IPS-18c (cell line): ENCODE measurements around the gene NSFL1C.

Experiments used
- H3K4me3 ChIP-seq: 2 replicates; pipeline ENCODE4 v1.7.0; 2013; ENCODE audit warnings: low read depth, mild to moderate bottlenecking, low read length, moderate library complexity; ENCODE audit not compliant: insufficient read depth
- H3K9me3 ChIP-seq: one replicate; pipeline ENCODE4 v1.6.1; 2013; ENCODE audit warnings: mild to moderate bottlenecking, low read length, moderate library complexity; ENCODE audit not compliant: control insufficient read depth, insufficient read depth

The NSFL1C gene

DNA sequence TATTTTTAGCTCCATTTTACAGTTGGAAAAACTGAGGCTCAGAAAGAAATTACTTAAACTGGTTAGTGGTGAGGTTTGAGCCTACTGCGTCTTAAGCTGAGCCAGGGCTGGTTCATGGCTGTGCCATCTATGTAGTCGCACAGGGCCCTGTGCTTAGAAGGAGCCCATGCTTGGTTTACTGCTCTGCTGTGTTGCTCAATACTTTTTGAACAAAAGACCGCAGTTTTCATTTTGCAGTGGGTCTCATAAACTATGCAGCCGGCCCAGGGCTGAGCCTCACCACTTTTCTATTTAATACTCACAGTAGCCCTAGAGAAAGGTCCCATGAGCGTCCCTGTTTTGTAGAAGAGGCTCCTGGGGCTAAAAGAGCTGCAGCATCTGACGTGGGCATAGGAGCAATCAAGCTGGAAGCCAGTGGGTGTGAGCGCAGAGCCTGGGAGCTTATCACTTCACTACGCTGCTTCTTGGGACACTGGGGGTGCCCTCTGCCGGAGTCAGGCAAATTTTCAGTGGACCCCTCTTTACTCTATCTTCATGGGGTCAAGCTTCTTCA, 24.1 kb upstream of the NSFL1C start:
- no peaks in the 10 kb centered on the region for H3K9me3 ChIP-seq
- no peak overlapping the region for H3K4me3 ChIP-seq

DNA sequence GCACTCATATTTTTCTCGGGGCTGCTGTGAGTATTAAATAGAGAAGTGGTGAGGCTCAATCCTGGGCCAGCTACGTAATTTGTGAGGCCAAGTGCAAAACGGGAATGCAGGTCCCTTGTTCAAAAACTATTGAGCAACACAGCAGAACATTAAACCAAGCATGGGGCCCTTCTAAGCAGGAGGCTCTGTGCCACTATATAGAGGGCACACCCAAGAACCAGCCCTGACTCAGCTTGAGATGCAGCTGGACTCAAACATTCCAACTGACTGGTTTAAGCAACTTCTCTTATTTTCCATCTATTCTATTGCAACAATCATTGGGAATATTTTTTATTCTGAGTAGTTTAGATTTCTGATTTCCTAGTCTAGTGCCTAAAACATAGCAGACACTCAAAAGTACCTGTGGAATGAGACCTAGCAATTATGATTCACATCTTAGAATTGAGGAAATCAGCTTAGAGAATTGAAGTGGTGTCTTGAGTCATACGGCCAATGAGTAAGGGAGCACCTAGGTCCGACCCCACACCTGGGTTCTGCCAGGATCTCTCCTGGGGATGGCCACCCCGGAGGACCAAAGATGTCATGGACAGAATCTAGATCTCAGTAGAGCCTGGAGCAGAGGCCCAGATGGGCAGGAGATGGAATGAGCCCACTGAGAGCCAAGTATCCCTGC, 23.3 kb upstream of the NSFL1C start:
- no peak overlapping the region for H3K4me3 ChIP-seq
- no peaks in the 10 kb centered on the region for H3K9me3 ChIP-seq

DNA sequence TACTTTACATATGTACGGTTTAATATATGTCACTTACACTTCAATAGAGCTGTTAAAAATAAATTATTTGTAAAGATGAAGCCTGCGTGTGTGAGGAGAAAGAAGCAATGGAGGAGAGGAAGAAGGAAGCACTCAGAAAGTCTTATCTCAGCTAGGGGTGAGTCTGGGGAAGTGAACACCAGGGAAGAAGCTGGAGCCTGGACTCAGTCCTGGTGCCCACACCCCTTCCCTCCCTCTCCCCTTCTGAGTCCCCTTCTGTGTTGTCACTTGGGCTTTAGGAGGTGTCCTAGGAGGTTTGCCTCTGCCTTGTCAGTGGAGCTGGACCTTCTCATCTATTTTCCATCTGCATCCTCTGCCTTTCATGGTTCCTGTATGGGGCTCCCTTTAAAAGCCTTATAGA, 22.7 kb upstream of the NSFL1C start:
- Histone ChIP-seq H3K9me3 (no peaks in the 10 kb centered on the region), H3K4me3 (no peak overlapping the region)

DNA sequence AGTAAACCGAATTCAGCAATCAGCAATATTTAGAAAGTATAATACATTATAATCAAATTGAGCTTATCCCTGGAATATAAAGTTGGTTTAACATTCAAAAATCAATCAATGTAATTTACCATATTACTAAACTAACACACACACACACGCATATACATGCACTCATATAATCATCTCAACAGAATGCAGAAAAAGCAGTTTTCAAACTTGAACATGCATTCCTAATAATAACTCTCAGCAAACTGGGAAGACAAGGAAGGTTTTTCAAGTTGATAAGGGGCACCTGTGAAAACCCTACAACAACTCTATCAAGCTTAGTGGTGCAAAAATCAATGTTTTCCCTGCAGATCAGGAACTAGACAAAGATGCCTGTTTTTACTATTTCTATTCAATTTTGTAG, 19.9 kb upstream of the NSFL1C start:
- H3K9me3 ChIP-seq, result no peaks in the 10 kb centered on the region

DNA sequence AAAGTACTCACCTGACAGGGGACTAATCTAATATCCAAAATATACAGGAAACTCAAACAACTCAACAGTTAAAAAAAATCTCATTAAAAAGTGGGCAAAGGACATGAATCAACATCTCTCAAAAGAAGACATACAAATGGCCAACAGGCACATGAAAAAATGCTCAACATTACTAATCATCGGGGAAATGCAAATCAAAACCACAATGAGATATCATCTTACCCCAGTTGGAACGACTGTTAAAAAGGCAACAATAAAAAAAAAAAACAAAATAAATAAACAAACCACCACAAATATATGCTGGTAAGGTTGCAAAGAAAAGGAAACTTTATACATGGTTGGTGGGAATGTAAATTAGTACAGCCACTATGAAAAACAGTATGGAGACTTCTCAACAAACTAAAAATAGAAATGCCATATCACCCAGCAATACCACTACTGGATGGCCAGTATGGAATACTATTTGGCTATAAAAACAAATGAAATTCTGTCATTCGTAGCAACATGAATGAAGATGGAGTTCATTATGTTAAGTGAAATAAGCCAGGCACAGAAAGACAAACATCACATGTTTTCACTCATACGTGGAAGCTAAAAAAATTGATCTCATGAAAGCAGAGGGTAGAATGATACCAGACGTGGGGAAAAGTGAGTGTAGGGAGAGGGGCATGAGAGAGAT, 17.9 kb upstream of the NSFL1C start:
- Histone ChIP-seq H3K4me3 (no peak overlapping the region), H3K9me3 (no peaks in the 10 kb centered on the region)

More for the DNA sequence above, 19.9 kb upstream of the NSFL1C start:
- no peak overlapping the region for H3K4me3 ChIP-seq

DNA sequence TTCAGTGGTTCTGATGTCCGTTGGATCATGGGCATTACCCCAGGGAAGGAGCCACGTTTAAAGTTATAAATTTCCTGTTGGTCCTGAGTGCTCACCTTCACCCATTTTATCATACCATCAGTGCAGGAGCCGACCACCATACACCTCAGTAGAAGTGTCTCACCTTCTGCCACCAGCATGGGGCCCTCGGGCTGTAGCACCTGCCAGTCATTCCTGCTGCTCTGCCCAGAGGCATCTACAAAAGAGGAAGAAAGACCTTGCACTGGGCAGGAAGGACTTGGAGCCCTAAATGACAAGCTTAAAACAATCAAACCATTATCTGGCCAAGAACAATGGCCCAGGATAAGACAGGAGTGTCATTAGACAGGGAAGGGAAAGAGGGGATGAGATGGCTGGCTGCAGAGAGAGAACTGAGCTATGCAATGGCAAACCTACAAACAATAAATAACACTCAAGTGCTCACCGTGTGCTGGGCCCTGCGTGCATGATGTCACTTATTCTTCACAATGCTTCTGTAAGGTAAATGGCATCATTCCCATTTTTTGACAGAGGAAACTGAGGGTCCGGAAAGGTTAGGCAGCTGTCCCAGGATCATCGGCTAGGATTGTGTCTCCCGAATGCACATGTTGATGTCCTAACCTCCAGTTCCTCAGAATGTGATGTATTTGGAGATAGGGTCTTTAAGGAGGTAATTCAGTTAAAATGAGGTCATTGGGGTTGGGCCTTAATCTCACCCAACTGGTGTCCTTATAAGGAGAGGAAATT, 13.4 kb upstream of the NSFL1C start:
- Histone ChIP-seq H3K9me3 (peaks cover 2% of the 10 kb centered on the region), H3K4me3 (no peak overlapping the region)

DNA sequence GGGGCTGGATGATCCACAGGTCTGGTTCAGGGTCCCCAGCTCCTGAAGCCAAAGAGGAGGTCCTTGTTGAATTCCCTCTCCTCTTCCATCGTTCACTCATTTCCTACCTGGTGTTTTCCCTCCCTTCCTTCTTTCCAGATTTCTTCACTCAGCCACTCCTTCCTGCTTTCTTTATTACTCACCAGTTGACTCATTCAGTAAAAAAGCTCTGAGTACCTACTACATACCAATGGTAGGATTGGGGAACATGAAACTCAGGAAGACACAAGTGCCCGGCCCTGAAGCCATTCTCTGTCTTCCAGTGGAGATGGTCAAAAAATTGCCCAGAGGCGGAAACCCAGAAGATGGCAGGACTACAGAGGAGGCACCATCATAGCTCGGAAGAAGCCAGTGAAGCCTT, 11.9 kb upstream of the NSFL1C start:
- Histone ChIP-seq H3K9me3 (peaks cover 2% of the 10 kb centered on the region), H3K4me3 (no peak overlapping the region)

DNA sequence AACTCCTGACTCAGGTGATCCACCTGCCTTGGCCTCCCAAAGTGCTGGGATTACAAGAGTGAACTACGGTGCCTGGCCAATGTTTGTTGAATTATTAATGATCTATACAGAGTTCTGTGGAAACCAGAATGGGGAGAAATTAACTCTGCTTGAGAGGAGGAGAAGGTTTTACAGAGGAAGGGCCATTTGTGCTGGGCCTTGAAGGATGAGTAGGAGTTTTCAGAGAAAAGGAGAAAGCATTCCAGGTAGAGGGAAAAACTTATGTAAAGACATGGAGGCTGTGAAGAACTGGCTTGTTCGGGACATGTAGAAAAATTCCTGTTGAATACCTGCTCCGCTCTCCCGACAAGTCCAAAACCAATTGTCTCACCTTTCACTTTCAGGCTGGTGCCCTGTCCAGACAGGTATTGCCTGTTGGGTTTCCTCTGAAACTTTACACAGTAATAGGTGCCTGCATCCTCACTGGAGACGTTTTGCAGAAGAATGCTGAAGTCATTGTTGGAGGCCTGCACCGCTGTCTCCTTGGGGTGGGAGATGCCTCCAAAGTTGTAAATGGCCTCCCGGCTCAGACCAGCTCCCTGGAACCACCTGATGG, 11.3 kb upstream of the NSFL1C start:
- H3K4me3 ChIP-seq, result no peak overlapping the region
- H3K9me3 ChIP-seq, result peaks cover 2% of the 10 kb centered on the region

DNA sequence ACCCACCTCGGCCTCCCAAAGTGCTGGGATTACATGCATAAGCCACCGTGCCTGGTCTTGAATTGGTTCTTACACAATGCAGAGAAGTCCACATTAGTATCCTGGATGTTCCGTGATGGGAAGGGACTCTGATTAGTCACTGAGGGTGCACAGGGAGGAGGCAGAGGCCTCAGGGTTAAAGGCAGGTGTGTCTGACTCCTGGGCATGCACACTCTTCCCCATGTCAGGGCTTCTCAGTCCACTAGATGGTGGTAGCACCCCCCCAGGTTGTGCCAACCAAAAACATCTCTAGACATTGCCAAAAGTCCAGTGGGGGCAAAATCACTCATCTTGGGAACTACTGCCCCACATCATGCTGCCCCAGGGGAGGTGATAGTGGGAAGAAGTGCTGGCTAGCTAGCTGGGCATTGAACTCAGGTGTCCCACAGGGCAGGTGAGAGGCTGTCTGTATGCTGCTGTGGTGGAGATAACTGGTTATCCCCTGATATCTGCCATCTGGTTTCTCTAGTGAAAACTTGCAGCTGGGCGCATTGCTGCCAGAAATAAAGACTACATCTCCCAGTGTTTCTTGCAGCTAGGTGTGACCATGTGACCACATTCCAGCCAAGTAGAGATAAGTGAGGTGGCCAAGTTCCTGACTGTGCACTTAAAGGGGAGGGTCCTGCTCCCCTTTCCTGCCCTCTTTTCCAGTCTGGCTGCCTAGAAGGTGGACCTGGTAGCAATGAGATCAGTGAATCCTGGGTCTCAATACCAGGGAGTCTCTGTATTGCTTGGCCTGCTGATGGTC, 8.4 kb upstream of the NSFL1C start:
- peaks cover 2% of the 10 kb centered on the region for H3K9me3 ChIP-seq

DNA sequence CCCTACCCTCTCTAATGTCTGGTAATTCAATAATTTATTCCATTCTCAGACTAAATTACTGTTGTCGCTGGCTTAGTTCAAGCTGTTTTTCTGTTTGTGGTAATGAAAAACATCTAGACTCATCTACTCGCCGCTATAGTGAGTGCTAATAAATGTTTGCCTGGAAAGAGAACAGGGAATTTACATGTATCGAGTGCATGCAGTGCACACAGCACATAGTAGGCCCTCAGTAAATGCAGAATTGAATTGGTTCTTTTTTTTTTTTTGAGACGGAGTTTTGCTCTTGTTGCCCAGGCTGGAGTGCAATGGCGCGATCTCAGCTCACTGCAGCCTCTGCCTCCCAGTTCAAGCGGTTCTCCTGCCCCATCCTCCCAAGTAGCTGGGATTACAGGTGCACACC, 7.7 kb upstream of the NSFL1C start:
- H3K9me3 ChIP-seq, result peaks cover 2% of the 10 kb centered on the region
- no peak overlapping the region for H3K4me3 ChIP-seq

More for the DNA sequence above, 8.4 kb upstream of the NSFL1C start:
- no peak overlapping the region for H3K4me3 ChIP-seq

DNA sequence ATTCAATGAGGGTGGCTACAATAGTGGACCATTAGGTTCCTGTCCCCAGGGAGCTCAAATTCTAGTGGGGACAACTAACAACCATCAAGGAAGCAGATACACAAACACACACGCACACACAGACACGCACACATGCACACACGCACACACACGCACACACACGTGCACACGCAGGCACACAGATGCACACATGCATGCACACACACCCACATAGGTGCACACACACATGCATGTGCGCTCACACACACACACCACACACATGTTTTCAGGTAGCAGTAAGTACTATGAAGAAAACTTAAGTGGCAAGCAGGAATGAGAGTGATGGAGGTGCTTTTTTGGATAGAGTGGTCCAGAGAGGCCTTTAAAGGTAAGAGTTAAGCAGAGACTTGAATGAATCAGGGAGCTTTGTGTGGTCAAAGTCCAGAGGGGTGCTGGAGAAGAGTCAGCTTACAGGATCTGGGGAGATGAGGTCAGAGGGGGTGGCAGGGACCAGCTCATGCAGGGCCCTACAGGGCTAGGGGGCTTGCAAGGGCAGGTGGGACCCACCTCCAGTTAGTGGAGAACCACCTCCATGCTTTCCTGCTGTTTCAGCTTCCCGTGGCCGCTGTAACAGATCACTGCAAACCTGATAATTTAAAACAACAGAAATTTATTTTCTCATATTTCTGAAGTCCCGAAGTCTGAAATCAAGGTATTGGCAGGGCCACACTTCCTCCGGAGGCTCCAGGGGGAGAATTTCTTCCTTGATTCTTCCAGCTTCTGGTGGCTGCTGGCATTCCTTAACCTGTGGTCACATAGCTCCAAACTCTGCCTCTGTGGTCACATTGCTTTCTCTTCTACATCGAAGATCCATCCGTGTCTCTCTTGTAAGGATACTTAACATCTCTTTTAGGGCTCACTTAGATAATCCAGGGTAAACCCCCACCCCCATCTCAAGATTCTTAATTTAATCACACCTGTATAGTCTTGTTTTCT, 6.9 kb upstream of the NSFL1C start:
- H3K9me3 ChIP-seq, result no peaks in the 10 kb centered on the region
- H3K4me3 ChIP-seq, result no peak overlapping the region

DNA sequence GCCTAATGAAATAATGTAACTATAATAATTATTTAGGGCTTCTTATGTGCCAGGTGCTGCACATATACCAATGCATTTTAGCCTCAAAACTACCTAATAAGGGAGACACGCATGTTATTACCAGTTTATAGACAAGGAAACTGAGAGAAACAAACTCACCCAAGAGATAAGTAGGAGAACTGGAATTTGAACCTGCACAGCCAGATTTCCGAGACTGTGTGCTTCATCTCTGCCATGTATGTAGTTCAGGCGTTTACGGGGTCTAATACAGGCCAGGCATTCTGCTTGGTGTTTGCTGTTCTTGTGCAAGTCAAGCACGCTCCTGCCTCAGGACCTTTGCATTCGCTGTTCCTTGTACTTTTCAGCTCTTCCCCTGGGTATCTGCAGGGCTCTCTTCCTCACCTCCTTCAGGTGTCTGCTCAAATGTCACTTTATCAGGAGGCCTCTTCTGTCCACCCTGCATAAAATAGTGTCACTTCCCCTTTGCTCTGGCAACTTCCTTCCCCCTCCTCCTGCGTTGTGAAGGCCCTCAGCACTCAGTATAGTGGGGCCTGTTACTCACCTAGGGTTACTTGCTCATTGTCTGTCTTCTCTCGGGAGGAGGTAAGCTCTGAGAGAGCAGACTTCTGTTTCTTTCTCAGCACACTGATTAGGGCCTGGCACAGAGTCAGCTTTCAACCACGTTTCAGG, 6.1 kb upstream of the NSFL1C start:
- Histone ChIP-seq H3K9me3 (no peaks in the 10 kb centered on the region), H3K4me3 (no peak overlapping the region)

DNA sequence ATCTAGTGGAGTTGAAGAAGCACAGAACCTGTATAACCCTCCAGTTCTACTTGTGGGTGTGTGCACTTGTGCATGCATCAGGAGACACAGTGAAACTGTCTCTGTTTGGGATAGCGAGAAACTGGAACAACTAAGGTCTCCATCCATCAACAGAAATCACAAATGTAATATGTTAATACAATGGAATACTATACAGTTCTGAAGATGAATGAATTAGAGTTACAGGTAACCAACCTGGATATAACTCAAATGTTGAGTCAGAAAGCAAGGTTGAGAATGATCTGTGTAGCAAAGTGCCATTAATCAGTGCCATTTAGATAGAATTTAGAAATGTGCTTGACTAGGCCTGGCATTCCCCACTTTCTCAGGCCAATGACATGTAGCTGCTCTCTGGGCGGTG, 4.6 kb upstream of the NSFL1C start:
- H3K9me3 ChIP-seq, result no peaks in the 10 kb centered on the region
- no peak overlapping the region for H3K4me3 ChIP-seq

DNA sequence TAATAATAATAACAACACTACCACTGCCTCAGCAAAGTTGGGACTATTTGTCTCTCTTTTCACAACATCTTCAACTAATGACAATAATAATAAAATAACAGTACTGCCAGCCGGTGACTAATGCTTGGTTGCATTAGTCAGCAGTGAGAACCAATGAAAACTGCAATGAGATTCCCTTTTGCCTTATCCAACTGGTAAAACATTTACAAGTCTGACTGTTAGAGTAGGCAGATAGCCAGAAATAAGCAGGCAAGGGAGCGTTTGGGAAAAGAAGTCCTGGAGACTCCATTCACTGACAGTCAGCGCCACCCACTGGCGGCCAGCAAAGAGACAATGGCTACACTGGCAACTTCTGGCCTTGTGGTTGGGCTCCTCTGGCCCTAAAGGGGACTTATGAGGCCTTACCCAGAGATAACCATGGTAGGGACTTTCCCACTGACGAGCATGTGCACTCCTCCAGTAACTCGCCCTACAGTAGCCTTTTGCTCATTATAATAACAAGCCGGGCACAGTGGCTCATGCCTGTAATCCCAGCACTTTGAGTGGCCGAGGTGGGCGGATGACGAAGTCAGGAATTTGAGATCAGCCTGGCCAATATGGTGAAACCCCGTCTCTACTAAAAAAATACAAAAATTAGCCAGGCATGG, 3.4 kb upstream of the NSFL1C start:
- no peaks in the 10 kb centered on the region for H3K9me3 ChIP-seq
- no peak overlapping the region for H3K4me3 ChIP-seq

DNA sequence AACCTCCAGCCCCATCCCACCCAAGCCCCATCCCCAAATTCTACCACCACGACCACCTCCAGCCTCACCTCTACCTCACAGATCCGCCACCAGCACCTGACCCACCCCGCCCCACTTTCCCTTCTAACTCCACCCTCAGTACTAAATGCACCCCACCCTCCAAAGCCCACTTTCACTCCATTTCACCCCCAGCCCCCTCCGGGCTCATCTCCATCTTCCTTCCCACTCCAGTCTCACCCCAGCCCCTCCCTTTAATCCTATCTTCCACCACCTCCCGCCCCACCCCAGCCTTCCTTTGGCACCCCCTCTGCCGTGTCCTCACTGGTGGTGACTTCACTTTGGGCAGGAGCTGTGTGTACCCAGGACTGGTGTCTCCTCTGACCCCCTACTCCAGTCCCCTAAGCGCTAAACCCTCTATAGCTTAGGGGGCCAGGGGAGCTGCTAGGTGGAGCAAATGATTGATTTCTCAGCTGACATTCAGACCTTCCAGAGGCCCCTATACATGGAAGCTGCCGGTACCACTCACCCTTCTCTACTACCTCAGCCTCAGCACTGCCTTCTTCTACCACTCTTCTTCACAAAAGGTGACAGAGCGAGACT, 2.8 kb upstream of the NSFL1C start:
- no peaks in the 10 kb centered on the region for H3K9me3 ChIP-seq
- no peak overlapping the region for H3K4me3 ChIP-seq
